Epithelial cell of proximal tubule (primary cell): ENCODE results near the gene NKD1. TPM values are rescaled to one million over a fixed set of nuclear protein-coding genes. Genes with fewer than 3 reads are reported as not detected.

Source experiments
- DNase-seq: peaks from one replicate; pipeline ENCODE4 v3.0.0-alpha.2; 2011; ENCODE audit warnings: low read depth
- H3K4me3 ChIP-seq: 2 replicates; pipeline ENCODE4 v1.5.1; 2011; ENCODE audit warnings: low read depth, mild to moderate bottlenecking, low read length
- total RNA-seq: library from RNA; depleted of rRNA; stranded (reverse); fragments of >200 nt; gene quantifications from 2 replicates; pipeline ENCODE4 v1.2.3, GENCODE V29; 2015
- TF ChIP-seq, protein P1 (sequence below): conservative IDR thresholded peaks from 2 replicates; pipeline ENCODE4 v1.5.1; 2012; ENCODE audit warnings: low read depth, mild to moderate bottlenecking, low read length

The NKD1 gene
- total RNA-seq, 1 donor from 2014 or later, result not detected

DNA sequence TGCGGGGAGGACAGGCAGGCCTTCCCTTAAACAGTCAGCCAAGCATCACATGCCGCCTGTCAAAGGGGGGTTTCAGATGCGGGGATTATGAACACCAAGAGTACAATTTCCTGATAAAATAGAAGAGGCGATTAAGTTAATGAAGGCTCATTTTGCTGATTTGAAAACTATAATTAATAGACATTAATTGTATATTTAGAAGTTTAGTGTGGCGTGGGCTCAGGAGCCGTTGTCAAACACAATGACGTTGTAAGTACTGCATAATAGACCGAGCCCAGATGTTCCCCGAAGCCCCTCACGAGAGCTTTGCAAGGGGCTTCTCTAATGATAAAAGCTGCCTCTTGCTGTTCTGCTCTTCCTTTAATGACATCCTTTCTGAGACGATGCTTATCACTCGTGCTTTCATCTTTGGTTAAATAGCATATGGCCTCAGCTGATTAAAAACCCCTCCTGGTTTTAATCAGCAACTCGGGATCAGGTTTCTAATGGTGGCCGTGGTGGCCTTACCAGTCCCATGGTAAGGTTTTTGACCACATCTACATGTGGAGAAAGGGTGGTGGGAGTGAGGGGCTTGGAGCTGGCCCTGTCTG, 104.7 kb downstream of the NKD1 start:
- TF ChIP-seq, protein P1, sequence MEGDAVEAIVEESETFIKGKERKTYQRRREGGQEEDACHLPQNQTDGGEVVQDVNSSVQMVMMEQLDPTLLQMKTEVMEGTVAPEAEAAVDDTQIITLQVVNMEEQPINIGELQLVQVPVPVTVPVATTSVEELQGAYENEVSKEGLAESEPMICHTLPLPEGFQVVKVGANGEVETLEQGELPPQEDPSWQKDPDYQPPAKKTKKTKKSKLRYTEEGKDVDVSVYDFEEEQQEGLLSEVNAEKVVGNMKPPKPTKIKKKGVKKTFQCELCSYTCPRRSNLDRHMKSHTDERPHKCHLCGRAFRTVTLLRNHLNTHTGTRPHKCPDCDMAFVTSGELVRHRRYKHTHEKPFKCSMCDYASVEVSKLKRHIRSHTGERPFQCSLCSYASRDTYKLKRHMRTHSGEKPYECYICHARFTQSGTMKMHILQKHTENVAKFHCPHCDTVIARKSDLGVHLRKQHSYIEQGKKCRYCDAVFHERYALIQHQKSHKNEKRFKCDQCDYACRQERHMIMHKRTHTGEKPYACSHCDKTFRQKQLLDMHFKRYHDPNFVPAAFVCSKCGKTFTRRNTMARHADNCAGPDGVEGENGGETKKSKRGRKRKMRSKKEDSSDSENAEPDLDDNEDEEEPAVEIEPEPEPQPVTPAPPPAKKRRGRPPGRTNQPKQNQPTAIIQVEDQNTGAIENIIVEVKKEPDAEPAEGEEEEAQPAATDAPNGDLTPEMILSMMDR, result no peak
- no peak overlapping the region for H3K4me3 ChIP-seq
- DNase-seq, result no peak

GRCh38 chr16:50653633-50654519, 105.7 kb downstream of the NKD1 start:
- DNase-seq, result no peak
- TF ChIP-seq, protein P1, result no peak
- no peak overlapping the region for H3K4me3 ChIP-seq

GRCh38 chr16:50655558-50656055, 107.4 kb downstream of the NKD1 start:
- H3K4me3 ChIP-seq, result no peak overlapping the region
- TF ChIP-seq, protein P1, result no peak
- no peak for DNase-seq

- TF ChIP-seq, protein P1, result no peak
- no peak for DNase-seq
- no peak overlapping the region for H3K4me3 ChIP-seq
Observed at GRCh38 chr16:50657241-50657640, 109.0 kb downstream of the NKD1 start.

DNA sequence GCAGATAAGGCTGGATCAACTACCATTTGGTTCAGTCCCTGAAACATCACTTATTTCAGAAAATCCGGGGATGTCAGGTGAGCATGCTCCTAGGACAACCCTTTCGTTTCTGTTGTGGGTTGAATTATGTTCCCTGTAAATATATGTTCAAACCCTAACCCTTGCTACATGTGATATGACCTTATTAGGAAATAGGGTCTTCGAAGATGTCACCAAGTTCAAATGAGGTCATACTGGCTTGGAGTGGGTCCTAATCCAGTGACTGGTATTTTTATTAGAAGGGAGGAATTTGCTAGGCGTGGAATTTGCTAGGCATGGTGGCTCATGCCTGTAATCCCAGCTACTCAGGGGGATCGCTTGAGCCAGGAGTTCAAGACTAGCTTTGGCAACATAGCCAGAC, 111.6 kb downstream of the NKD1 start:
- TF ChIP-seq, protein P1, result no peak
- DNase-seq, result no peak
- no peak overlapping the region for H3K4me3 ChIP-seq

- DNase-seq, result no peak
- TF ChIP-seq, protein P1, result no peak
- H3K4me3 ChIP-seq, result no peak overlapping the region
Observed at GRCh38 chr16:50662306-50662940, 114.2 kb downstream of the NKD1 start.
